PFSK-1 (cell line): ENCODE results near the gene ELN.

Experiments
- FOXP2 ChIP-seq: optimal IDR thresholded peaks from 2 replicates; pipeline ENCODE3; 2011; ENCODE audit warnings: borderline replicate concordance, control low read depth, inconsistent platforms; ENCODE audit not compliant: insufficient read depth; ENCODE audit errors: extremely low read length, extremely low read depth
- POLR2AphosphoS5 ChIP-seq: IDR thresholded peaks from 2 replicates; pipeline ENCODE4 v1.6.1; 2012; ENCODE audit warnings: low read depth, mild to moderate bottlenecking, control low read depth, low read length, moderate library complexity
- SIN3A ChIP-seq: IDR thresholded peaks from 2 replicates; pipeline ENCODE4 v1.6.1; 2012; ENCODE audit warnings: mild to moderate bottlenecking, low read length, moderate library complexity, borderline replicate concordance; ENCODE audit not compliant: insufficient read depth
- TAF1 ChIP-seq: IDR thresholded peaks from 2 replicates; pipeline ENCODE4 v1.6.1; 2012; ENCODE audit warnings: low read length, control low read depth, borderline replicate concordance; ENCODE audit not compliant: insufficient read depth
- TF ChIP-seq, protein P1 (sequence below), 2 experiments: IDR thresholded peaks; 2 replicates each; pipeline versions ENCODE4 v1.6.1 to v1.8.0; 2011 to 2012; ENCODE audit warnings: low read depth in 2 of 2, low read length in 2 of 2, control low read depth in 1 of 2, inconsistent platforms in 1 of 2, mild to moderate bottlenecking in 1 of 2, moderate library complexity in 1 of 2; ENCODE audit not compliant: insufficient read depth in 1 of 2

DNA sequence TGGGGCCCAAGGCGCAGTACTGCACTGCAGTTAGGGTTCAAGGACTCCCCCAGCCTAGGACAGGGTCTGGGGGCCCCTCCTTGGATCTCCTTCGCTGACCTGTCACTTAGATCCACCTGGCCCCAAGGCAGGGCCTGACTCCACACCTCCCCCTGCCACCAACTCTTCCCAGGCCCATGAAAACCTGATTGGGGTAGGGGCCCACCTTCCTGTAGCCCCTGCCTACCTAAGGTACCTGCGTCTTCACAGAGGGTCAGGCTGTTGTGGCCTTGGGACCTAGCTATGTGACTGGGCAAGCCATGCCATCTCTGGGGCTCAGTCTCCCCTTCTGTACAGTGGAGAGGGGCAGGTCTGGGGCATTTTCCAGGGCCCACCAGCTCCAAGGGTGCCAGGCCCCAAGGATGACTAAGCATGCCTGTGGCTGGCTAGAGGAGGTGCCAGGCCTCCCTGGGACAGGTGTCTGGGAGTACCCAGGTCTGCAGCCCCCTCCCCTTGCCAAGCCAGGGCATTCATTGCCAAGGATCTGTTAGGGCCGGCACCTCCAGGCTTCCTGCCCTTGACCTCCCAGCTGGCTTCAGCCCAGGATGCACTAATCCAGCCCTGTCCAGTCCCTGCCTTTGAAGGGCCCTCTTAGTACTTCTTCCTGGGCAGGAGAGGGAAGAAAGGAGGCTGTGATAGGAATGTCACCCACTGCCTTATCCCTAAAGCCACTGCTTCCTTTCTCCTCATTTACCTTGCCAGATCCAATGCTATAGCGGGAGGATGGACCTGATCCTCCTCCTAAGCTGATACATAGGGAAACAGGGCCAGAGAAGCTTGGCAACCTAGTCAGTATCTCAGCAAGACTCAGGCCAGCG lies 57.0 kb downstream of the ELN start:
- TF ChIP-seq POLR2AphosphoS5 (no peak), TAF1 (no peak), FOXP2 (no peak), SIN3A (no peak)
- TF ChIP-seq, protein P1, sequence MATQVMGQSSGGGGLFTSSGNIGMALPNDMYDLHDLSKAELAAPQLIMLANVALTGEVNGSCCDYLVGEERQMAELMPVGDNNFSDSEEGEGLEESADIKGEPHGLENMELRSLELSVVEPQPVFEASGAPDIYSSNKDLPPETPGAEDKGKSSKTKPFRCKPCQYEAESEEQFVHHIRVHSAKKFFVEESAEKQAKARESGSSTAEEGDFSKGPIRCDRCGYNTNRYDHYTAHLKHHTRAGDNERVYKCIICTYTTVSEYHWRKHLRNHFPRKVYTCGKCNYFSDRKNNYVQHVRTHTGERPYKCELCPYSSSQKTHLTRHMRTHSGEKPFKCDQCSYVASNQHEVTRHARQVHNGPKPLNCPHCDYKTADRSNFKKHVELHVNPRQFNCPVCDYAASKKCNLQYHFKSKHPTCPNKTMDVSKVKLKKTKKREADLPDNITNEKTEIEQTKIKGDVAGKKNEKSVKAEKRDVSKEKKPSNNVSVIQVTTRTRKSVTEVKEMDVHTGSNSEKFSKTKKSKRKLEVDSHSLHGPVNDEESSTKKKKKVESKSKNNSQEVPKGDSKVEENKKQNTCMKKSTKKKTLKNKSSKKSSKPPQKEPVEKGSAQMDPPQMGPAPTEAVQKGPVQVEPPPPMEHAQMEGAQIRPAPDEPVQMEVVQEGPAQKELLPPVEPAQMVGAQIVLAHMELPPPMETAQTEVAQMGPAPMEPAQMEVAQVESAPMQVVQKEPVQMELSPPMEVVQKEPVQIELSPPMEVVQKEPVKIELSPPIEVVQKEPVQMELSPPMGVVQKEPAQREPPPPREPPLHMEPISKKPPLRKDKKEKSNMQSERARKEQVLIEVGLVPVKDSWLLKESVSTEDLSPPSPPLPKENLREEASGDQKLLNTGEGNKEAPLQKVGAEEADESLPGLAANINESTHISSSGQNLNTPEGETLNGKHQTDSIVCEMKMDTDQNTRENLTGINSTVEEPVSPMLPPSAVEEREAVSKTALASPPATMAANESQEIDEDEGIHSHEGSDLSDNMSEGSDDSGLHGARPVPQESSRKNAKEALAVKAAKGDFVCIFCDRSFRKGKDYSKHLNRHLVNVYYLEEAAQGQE (IDR thresholded peaks at IDR 0.05; ENCODE audit: insufficient read depth in 1 of 2, low read depth in 2 of 2, low read length in 2 of 2), result no peak
